Measurements from ENCODE around the gene THSD4.

THSD4 gene

GRCh38 chr15:71786673-71787072 lies 671.4 kb downstream of the THSD4 start:
- in situ Hi-C loops (cut with HindIII; ENCODE audit: low sequenced_read_pairs): no loop called here
- no peak for TF ChIP-seq CTCF (IDR thresholded peaks at IDR 0.05; ENCODE audit: low read depth, low read length)
- DNase-seq (ENCODE audit: low read depth, low spot score): no peak
- no peak overlapping the region for H3K4me3 ChIP-seq (ENCODE audit: low read depth, low read length)

DNA sequence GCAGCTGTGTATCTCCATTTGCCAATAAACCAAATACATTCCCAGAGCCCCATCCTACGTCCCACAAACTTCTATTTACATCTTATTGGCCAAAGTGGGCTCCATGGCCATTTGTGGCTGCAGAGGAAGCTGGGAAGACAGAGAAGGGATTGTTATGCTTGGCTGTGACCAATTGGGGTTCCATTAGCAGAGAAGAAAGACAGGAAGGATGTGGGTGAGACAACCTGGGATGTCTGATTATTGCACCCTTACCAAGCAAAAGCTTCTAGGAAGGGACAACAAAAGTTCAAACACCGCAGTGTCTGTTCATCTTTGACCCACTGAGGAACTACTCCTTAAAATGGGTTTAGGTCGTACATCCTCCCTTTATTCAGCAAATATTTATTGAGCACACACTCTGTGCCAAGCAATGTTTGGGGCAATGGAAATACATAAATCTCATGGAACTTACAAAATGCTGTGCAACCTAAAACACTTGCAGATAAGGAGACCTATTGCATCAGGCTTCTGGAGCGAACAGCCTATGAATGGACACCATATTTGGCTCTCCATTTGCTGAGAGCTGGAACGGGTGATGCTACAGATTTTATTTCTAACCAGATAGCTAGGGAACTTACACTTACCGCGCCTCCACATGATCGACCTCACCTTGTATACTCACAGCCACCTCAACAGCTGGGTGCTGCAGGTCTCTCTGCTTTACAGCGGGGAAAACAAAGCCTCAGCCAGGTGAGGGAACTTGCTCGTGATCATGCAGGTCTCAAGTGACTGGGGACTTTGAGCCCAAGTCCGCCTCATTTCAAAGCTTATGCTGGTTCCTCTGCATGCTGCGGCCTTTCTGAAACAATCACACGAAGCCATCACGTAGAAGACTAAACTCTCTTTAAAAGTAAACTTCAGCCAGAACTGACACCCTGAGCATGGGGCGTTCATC lies 673.6 kb downstream of the THSD4 start:
- no peak for TF ChIP-seq CTCF (IDR thresholded peaks at IDR 0.05; ENCODE audit: low read depth, low read length)
- no peak for DNase-seq (ENCODE audit: low read depth, low spot score)
- in situ Hi-C loops (cut with HindIII; ENCODE audit: low sequenced_read_pairs): no loop called here
- H3K4me3 ChIP-seq (ENCODE audit: low read depth, low read length): no peak overlapping the region

DNA sequence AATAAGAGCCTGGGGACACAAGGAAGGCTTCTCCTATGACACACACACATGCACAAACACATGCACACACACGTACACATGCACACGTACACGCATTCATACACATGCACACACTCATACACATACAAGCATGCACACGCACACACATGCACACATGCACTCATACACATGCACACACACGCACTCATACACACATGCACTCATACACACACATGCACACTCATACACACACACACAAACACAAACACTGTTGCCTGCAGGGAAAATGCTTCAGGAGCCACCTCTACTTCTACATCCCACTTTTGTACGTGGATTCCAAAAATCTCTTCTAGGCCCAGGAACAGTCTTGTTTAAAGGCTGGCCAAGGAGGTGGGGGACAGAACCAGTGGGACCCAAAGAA lies 674.3 kb downstream of the THSD4 start:
- no peak for TF ChIP-seq CTCF (IDR thresholded peaks at IDR 0.05; ENCODE audit: low read depth, low read length)
- H3K4me3 ChIP-seq (ENCODE audit: low read depth, low read length): no peak overlapping the region
- in situ Hi-C loops (cut with HindIII; ENCODE audit: low sequenced_read_pairs): no loop called here
- DNase-seq (ENCODE audit: low read depth, low spot score): no peak

- no peak for TF ChIP-seq CTCF (IDR thresholded peaks at IDR 0.05; ENCODE audit: low read depth, low read length)
- H3K4me3 ChIP-seq (ENCODE audit: low read depth, low read length): no peak overlapping the region
- DNase-seq (ENCODE audit: low read depth, low spot score): peak; percentile 55
- in situ Hi-C loops (cut with HindIII; ENCODE audit: low sequenced_read_pairs): no loop called here
Measured at GRCh38 chr15:71790081-71790480, 674.8 kb downstream of the THSD4 start.

DNA sequence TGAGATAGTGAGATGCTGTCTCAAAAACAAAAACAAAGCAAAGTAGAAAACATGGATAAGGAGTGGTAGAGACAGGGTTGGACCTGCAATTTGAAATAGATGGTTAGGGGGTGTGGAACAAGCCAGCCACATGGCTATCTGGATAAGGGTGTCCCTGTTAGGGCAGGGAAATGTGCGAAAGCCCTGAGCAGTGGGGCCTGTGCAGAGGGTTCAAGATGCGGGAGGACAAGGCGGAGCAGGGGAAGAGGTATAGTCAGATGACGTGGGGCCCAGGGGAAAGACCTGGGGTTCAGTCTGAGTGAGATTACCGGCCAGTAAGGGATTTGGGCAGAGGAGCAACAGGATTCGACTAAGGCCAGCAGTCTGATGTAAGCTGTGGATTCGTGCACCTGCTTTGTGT lies 676.7 kb downstream of the THSD4 start:
- no peak for TF ChIP-seq CTCF (IDR thresholded peaks at IDR 0.05; ENCODE audit: low read depth, low read length)
- in situ Hi-C loops (cut with HindIII; ENCODE audit: low sequenced_read_pairs): no loop called here
- DNase-seq (ENCODE audit: low read depth, low spot score): no peak
- H3K4me3 ChIP-seq (ENCODE audit: low read depth, low read length): no peak overlapping the region

DNA sequence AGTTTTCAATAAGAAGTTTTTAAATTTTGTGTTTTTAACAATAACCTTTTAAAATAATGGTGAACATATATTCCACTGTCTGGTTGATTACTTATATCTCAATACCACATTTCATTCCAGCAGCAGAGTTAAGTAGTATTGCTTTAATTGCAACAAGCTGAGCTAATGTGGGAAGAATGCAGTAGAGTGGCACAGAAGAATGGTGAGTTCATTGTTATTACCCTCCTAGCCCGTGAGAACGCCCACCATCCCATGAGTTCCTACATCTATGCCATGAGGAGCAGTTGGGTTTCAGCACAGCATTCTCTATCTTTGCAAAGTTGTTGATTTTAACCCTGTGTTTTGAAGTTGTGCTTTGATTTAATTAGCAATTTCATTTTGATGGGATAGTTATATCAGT lies 677.2 kb downstream of the THSD4 start:
- in situ Hi-C loops (cut with HindIII; ENCODE audit: low sequenced_read_pairs): no loop called here
- TF ChIP-seq CTCF (IDR thresholded peaks at IDR 0.05; ENCODE audit: low read depth, low read length): no peak
- no peak overlapping the region for H3K4me3 ChIP-seq (ENCODE audit: low read depth, low read length)
- DNase-seq (ENCODE audit: low read depth, low spot score): peak; percentile 57
